ELR (cell line): ENCODE measurements around the gene PCDHA13.
"Not testable (repeated sequence)": the region's sequence is repeated elsewhere in the genome, so short reads cannot be mapped to it uniquely, and the experiment has no call there.

Source experiments
- DNase-seq: peaks from one replicate; pipeline ENCODE4 v3.0.0-alpha.2; 2015; ENCODE audit warnings: low read depth

Gene PCDHA13

DNA sequence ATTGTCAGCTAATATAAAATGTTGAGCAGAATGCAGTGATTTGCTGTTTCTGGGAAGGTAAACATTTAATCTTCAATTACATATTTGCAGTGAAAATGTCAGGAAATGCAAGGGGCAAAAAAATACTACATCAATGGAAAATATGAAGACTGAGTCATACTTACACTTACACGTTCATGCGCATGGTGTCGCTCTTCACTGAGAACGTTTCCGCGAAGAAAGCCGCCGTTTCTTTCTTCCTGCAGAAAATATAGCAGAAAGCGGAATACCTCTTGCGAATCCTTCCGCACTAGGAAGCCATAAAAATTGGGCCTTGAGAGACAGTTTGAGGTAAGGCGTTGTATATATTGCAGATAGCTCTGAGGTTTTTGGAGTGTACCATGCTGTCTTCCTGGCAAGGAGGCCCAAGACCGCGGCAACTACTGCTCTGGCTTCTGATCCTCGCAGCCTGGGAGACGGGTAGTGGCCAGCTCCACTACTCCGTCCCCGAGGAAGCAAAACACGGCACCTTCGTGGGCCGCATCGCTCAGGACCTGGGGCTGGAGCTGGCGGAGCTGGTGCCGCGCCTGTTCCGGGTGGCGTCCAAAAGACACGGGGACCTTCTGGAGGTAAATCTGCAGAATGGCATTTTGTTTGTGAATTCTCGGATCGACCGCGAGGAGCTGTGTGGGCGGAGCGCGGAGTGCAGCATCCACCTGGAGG lies at the start of gene PCDHA13:
Gene PCDHA13 (plus strand): TSS at position 236 of the 702 bp plus-strand sequence. CDS start 145 bp downstream, at position 381.
- DNase-seq = no peak

DNA sequence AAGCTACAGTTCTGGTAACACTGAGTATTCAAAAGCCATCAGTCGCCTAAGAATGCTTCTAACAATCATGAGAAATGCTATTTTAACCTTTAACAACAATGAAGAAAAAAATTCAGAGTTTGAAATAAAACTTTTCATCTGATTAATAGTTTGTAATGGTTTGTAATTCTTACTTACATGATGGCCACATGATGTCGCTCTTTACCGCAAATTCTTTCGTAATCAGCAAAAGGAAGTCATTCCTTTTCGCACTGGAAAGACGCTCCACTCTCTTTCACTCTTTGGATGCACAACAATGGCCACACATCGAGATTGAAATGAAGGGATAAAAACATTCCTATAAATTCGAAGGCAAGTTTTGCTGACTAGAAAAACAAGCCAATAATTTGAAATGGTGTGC lies 47.9 kb upstream of the PCDHA13 start, which contains the start of gene PCDHA7:
Gene PCDHA7 (plus strand): TSS at position 277 of the 400 bp plus-strand sequence. CDS start 115 bp downstream, at position 392.
- DNase-seq = peak; percentile 16

DNA sequence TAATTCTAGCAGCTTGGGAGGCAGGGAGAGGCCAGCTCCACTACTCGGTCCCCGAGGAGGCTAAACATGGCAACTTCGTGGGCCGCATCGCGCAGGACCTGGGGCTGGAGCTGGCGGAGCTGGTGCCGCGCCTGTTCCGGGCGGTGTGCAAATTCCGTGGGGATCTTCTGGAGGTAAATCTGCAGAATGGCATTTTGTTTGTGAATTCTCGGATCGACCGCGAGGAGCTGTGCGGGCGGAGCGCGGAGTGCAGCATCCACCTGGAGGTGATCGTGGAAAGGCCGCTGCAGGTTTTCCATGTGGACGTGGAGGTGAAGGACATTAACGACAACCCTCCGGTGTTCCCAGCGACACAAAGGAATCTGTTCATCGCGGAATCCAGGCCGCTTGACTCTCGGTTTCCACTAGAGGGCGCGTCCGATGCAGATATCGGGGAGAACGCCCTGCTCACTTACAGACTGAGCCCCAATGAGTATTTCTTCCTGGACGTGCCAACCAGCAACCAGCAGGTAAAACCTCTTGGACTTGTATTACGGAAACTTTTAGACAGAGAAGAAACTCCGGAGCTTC lies 47.4 kb upstream of the PCDHA13 start:
- DNase-seq = not testable (repeated sequence)

DNA sequence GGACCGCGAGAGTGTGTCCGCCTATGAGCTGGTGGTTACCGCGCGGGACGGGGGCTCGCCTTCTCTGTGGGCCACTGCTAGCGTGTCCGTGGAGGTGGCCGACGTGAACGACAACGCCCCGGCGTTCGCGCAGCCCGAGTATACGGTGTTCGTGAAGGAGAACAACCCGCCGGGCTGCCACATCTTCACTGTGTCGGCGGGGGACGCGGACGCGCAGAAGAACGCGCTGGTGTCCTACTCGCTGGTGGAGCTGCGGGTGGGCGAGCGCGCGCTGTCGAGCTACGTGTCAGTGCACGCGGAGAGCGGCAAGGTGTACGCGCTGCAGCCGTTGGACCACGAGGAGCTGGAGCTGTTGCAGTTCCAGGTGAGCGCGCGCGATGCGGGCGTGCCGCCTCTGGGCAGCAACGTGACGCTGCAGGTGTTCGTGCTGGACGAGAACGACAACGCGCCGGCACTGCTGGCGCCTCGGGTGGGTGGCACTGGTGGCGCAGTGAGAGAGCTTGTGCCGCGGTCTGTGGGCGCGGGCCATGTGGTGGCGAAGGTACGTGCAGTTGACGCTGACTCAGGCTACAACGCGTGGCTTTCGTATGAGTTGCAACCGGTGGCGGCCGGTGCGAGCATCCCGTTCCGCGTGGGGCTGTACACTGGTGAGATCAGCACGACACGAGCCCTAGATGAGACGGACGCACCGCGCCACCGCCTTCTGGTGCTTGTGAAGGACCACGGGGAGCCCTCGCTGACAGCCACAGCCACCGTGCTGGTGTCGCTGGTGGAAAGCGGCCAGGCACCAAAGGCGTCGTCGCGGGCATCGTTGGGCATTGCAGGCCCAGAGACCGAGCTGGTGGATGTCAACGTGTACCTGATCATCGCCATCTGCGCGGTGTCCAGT lies 46.1 kb upstream of the PCDHA13 start:
- no peak for DNase-seq

DNA sequence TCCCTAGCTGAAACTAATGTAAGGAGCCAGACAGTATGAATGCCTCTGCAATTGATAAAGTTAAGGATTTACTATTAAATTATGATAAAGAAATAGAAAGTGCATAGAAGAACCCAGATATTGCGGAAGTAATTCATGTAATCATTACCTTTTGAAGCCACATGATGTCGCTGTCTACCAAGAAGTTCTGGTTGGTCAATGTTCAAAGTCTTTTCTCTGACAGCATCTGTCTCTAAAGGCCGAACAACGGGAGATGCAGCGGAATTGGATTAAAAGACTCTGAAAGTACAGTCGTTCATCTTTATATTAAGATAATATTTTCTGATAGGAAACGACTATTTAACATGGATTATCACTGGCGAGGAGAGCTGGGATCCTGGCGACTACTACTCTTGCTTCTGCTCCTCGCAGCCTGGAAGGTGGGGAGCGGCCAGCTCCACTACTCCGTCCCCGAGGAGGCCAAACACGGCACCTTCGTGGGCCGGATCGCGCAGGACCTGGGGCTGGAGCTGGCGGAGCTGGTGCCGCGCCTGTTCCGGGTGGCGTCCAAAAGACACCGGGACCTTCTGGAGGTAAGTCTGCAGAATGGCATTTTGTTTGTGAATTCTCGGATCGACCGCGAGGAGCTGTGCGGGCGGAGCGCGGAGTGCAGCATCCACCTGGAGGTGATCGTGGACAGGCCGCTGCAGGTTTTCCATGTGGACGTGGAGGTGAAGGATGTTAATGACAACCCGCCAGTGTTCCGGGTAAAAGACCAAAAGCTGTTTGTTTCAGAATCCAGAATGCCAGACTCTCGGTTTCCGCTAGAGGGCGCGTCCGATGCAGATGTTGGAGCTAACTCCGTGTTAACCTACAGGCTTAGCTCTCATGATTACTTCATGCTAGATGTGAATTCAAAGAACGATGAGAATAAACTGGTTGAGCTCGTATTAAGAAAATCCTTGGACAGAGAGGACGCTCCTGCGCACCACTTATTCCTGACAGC lies 40.7 kb upstream of the PCDHA13 start, which contains the start of gene PCDHA8:
Gene PCDHA8 (plus strand): TSS at position 210 of the 985 bp plus-strand sequence. CDS start 135 bp downstream, at position 345.
- peak; percentile 19 for DNase-seq

GRCh38 chr5:140842798-140843733 lies 38.9 kb upstream of the PCDHA13 start:
- DNase-seq = no peak

- DNase-seq = not testable (repeated sequence)
Observed at GRCh38 chr5:140848139-140849102, 33.5 kb upstream of the PCDHA13 start, which contains the start of gene PCDHA9. TSS of gene PCDHA9 (plus strand) at chr5:140848382. CDS start at chr5:140848496, 114 bp downstream.

DNA sequence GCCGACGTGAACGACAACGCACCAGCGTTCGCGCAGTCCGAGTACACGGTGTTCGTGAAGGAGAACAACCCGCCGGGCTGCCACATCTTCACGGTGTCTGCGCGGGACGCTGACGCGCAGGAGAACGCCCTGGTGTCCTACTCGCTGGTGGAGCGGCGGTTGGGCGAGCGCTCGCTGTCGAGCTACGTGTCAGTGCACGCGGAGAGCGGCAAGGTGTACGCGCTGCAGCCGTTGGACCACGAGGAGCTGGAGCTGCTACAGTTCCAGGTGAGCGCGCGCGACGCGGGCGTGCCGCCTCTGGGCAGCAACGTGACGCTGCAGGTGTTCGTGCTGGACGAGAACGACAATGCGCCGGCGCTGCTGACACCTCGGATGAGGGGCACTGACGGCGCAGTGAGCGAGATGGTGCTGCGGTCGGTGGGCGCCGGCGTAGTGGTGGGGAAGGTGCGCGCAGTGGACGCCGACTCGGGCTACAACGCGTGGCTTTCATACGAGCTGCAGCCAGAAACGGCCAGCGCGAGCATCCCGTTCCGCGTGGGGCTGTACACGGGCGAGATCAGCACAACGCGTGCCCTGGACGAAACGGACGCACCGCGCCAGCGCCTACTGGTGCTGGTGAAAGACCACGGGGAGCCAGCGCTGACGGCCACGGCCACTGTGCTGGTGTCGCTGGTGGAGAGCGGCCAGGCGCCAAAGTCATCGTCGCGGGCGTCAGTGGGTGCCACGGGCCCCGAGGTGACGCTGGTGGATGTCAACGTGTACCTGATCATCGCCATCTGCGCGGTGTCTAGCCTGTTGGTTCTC lies 31.9 kb upstream of the PCDHA13 start:
- DNase-seq = not testable (repeated sequence)

- no peak for DNase-seq
Observed at GRCh38 chr5:140855772-140856674, 25.9 kb upstream of the PCDHA13 start, which contains the start of gene PCDHA10. TSS of gene PCDHA10 (plus strand) at chr5:140855897. CDS start at chr5:140856049, 152 bp downstream.

DNA sequence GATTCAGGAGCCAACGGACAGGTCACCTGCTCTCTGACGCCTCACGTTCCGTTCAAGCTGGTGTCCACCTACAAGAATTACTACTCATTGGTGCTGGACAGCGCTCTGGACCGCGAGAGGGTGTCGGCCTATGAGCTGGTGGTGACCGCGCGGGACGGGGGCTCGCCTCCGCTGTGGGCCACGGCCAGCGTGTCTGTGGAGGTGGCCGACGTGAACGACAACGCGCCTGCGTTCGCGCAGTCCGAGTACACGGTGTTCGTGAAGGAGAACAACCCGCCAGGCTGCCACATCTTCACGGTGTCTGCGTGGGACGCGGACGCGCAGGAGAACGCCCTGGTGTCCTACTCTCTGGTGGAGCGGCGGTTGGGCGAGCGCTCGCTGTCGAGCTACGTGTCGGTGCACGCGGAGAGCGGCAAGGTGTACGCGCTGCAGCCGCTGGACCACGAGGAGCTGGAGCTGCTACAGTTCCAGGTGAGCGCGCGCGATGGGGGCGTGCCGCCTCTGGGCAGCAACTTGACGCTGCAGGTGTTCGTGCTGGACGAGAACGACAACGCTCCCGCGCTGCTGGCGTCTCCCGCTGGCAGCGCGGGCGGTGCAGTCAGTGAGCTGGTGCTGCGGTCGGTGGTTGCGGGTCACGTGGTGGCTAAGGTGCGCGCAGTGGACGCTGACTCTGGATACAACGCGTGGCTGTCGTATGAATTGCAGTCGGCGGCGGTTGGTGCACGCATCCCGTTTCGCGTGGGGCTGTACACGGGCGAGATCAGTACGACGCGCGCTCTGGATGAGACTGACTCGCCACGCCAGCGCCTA lies 24.5 kb upstream of the PCDHA13 start:
- DNase-seq = no peak

DNA sequence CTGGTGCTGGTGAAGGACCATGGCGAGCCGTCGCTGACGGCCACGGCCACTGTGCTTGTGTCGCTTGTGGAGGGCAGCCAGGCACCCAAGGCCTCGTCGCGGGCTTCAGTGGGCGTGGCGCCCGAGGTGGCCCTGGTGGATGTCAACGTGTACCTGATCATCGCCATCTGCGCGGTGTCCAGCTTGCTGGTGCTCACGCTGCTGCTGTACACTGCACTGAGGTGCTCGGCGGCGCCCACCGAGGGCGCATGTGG lies 24.0 kb upstream of the PCDHA13 start:
- DNase-seq = no peak

DNA sequence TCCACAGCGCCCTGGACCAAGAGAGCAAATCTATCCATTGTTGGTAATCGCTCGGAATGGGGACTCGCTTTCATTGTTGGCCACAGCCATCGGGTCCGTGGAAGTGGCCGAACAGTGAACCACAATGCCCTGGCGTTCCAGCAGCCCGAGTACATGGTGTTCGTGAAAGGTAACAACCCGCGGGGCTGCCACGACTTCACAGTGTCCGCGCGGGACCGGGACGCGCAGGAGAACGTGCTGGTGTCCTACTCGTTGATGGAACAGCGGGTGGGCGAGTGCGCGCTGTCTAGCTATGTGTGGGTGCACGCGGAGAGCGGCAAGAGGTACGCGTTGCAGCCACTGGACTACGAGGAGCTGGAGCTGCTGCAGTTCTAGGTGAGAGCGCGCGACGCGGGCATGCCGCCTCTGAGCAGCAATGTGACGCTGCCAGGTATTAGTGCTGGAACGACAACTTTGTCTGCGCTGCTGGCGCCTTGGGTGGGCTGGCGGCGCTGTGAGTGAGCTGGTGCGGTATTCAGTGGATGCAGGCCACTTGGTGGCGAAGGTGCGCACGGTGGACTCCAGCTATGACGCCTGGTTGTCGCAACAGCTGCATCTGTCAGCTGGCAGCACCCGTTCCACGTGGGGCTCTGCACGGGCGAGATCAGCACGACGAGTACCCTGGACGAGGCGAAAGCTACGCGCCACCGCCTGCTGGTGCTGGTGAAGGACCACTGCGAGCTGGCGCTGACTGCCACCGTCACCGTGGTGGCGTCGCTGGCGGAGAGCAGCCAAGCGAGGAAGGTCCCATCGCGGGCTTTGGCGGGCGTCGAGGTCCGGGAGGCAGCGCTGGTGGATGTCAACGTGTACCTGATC lies 19.3 kb upstream of the PCDHA13 start:
- no peak for DNase-seq

DNA sequence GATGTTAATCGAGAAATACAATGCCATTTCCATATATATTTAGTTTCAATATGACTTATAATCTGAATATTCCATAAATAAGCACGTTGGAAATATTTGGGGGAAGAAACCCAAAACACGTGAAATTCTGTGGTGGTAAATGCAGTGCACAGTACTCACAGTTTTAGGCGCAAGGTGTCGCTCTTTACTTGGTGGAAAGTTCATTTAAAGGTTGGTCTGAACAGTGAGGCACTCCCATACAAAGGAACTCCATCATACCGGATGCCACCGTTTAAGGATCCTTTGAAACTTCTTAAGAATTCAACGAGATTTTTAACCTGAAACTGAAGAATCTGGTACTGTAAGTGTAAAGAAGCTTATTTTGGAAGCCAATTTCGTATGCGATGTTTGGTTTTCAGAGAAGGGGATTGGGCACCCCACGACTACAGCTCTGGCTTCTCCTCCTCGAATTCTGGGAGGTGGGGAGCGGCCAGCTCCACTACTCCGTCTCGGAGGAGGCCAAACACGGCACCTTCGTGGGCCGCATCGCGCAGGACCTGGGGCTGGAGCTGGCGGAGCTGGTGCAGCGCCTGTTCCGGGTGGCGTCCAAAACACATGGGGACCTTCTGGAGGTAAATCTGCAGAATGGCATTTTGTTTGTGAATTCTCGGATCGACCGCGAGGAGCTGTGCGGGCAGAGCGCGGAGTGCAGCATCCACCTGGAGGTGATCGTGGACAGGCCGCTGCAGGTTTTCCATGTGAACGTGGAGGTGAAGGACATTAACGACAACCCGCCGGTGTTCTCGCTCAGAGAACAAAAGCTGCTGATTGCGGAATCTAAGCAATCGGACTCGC lies 13.0 kb upstream of the PCDHA13 start, which contains the start of gene PCDHA11:
Gene PCDHA11 (plus strand): TSS at position 237 of the 834 bp plus-strand sequence. CDS start 147 bp downstream, at position 384.
- peak; percentile 14 for DNase-seq

DNA sequence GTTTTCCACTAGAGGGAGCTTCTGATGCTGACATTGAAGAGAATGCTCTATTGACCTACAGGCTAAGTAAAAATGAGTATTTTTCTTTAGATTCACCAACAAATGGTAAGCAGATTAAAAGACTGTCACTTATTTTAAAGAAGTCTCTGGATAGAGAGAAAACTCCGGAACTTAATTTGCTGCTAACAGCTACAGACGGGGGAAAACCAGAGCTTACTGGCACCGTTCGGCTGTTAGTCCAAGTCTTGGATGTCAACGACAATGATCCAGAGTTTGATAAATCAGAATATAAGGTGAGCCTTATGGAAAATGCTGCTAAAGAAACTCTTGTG lies 12.4 kb upstream of the PCDHA13 start:
- DNase-seq = no peak
